ENCODE data around the gene RPL3. TPM values are rescaled to one million over a fixed set of nuclear protein-coding genes. Genes with fewer than 3 reads are reported as not detected.

RPL3 gene
- total RNA-seq, 1 donor from 2014 or later = 1,634 TPM

DNA sequence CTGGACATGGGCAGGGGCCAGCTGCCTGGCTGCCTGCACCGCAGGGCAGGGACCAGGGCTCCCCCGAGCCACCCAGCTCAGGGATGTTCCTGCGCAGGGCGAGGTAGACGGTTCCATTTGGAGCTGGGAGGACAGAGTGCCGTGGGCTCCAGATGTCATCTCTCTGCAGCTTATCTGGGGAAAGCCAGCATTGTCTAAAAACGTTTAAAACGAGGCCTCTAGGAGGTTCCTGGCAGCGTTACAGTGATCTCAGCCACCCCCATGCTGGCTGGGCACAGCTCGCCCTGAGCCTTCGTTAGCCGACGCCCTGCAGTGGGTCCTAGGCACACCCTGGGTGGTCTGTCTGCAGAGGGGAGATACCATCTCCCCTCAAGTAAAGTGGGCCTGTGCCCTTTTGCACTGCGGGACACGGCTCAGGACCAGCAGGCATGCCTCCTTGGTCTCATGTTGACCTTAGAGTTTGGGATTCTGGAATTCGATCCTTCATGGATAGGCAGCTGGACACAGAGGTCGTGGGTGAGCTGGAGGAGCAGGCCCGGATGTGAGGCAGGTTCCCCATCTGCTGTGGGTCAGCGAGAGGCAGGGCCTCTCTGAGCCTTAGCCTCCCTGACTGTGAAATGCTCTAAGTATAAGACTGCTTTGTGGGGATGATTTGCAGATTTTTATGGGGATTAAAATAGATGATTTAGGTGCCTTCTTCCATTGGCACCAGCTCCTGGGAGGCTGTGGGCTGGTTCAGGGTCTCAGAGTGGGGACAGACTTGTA lies 44.5 kb upstream of the RPL3 start:
- TF ChIP-seq, protein P1, sequence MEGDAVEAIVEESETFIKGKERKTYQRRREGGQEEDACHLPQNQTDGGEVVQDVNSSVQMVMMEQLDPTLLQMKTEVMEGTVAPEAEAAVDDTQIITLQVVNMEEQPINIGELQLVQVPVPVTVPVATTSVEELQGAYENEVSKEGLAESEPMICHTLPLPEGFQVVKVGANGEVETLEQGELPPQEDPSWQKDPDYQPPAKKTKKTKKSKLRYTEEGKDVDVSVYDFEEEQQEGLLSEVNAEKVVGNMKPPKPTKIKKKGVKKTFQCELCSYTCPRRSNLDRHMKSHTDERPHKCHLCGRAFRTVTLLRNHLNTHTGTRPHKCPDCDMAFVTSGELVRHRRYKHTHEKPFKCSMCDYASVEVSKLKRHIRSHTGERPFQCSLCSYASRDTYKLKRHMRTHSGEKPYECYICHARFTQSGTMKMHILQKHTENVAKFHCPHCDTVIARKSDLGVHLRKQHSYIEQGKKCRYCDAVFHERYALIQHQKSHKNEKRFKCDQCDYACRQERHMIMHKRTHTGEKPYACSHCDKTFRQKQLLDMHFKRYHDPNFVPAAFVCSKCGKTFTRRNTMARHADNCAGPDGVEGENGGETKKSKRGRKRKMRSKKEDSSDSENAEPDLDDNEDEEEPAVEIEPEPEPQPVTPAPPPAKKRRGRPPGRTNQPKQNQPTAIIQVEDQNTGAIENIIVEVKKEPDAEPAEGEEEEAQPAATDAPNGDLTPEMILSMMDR (conservative IDR thresholded peaks at IDR 0.05; ENCODE audit: low read depth, low read length) = no peak
- DNase-seq (ENCODE audit: low read depth) = no peak

DNA sequence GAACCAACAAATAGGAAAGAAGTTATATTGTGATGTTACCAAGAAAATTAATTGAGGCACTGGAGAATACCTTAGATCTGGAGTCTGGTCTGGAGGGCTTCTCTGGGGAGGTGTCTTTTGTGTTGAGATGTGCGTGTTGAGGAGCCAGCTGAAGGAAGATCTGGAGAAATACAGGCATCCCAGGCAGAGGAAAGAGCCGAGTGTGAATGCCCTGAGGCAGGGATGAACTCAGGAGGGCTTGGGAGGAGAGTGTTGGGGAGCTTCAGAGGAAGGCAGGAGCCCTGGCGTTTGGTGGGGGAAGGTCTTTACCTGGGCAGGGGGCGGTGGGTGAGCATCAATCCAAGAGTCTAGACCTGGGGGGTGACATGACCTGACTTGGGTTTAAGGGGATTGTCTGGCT lies 43.5 kb upstream of the RPL3 start:
- no peak overlapping the region for H3K4me3 ChIP-seq (ENCODE audit: low read depth, low read length)
- TF ChIP-seq, protein P1 (conservative IDR thresholded peaks at IDR 0.05; ENCODE audit: low read depth, low read length) = no peak
- DNase-seq (ENCODE audit: low read depth) = no peak

More for the DNA sequence above, 44.5 kb upstream of the RPL3 start:
- H3K4me3 ChIP-seq (ENCODE audit: low read depth, low read length) = no peak overlapping the region

DNA sequence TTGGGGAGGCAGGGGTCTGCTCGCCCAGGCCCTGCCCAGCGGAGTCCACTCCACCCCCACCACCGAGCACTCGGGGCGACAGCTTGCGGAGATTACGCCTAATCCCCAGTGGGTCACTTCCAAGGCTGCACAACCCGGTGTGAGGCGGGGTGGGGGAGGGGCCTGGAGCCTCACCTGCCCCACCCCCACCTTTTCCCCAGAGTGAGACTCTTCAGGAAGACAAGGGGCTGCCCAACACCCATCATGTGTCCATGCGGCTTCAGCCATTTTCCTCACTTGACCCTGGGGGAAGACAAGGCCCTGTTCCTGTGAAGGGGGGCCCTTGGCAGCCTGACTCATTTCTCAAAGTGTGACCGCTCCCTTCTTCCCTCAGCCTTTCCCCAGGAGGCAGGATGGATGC lies 42.8 kb upstream of the RPL3 start:
- H3K4me3 ChIP-seq (ENCODE audit: low read depth, low read length) = no peak overlapping the region
- DNase-seq (ENCODE audit: low read depth) = no peak
- TF ChIP-seq, protein P1 (conservative IDR thresholded peaks at IDR 0.05; ENCODE audit: low read depth, low read length) = no peak

DNA sequence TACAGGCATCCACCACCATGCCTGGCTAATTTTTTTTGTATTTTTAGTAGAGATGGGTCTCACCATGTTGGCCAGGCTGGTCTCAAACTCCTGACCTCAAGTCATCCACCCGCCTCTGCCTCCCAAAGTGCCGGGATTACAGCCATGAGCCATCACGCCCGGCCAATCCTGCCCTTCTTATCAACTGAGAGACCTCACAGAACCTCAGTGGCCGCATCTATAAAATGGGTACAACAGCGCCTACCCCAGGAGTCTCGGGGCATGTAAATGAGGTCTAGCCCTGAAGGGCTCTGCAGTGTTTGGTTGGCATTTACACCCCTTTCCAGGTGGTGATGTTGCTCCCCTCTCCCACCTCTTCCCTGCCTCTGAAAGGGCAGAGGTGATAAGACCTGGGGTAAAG lies 42.1 kb upstream of the RPL3 start:
- TF ChIP-seq, protein P1 (conservative IDR thresholded peaks at IDR 0.05; ENCODE audit: low read depth, low read length) = no peak
- H3K4me3 ChIP-seq (ENCODE audit: low read depth, low read length) = no peak overlapping the region
- DNase-seq (ENCODE audit: low read depth) = no peak

DNA sequence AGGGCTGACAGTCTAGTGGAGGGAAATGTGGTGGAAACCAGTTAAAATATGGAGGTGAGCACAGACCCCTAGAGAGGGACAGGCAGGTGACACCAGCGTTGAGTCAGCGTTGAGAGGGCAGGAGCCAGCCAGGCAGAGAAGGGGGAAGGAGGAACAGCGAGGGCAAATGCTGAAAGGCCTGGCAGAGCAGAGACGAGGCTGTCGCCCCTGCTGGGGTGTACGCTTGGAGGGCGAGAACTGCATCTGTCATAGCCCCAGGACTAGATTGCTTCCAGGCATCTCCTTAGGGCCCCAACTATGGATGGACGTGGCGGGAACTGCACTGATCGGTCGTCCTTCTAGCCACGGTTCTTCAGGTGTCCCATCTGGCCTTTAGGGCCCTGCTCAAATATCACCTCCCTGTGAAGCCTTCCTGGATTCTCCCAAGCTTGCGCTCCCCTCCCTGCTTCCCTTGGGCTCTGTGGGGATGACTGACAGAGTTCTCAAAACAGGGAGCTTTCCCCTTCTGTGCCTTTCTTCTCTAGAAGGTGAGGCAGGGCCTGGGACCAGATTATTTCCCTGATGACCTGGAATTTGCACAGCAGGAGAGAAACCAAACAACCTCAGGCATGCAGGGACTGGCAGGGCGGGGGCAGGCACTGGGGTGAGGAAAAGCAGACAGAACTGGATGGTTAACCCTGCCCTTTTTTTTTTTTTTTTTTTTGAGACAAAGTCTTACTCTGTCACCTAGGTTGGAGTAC lies 41.4 kb upstream of the RPL3 start:
- TF ChIP-seq, protein P1 (conservative IDR thresholded peaks at IDR 0.05; ENCODE audit: low read depth, low read length) = no peak
- DNase-seq (ENCODE audit: low read depth) = no peak
- H3K4me3 ChIP-seq (ENCODE audit: low read depth, low read length) = no peak overlapping the region

DNA sequence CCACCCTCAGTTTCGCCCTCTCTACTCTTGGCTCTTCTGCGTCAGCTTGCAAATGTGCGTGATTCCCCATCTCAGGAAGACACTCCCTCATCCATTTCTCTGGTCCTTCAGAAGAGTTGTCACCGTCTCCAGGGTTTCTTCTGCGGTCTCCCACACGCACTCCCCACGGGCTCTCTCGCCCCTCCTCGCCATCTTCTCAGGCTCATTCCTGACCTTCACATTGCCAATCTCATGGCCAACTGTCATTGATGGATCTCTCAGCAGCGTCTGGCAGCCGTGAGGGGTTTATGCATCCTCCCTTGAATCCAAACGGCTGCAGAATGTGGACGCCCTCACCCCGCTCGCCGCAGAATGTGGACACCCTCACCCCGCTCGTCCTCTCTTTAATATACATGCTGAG lies 40.8 kb upstream of the RPL3 start:
- DNase-seq (ENCODE audit: low read depth) = no peak
- TF ChIP-seq, protein P1 (conservative IDR thresholded peaks at IDR 0.05; ENCODE audit: low read depth, low read length) = no peak
- no peak overlapping the region for H3K4me3 ChIP-seq (ENCODE audit: low read depth, low read length)

All from epithelial cell of proximal tubule (primary cell).